Lung microvascular endothelial cell (primary cell): Measurements from ENCODE around the gene PLA2G4B. TPM values are rescaled to one million over a fixed set of nuclear protein-coding genes. Genes with fewer than 3 reads are reported as not detected.

Experiments used
- total RNA-seq: library from RNA; depleted of rRNA; stranded (reverse); fragments of >200 nt; gene quantifications from 2 replicates; pipeline ENCODE4 v1.2.1, GENCODE V29; 2014

PLA2G4B gene
- total RNA-seq, 1 donor from 2014 or later: 0.20 TPM

Other genes starting within 250 kb of the PLA2G4B start
- 15.3 and 31.3 TPM in 2 replicates for gene MGA, start 178.4 kb upstream of the PLA2G4B start, total RNA-seq
- 7.1 and 8.5 TPM in 2 replicates for gene MAPKBP1, start 64.4 kb upstream of the PLA2G4B start, total RNA-seq
- 1.7 and 1.8 TPM in 2 replicates for gene JMJD7, start 10.8 kb upstream of the PLA2G4B start, total RNA-seq
- 2.2 and 2.6 TPM in 2 replicates for gene SPTBN5, start 55.2 kb downstream of the PLA2G4B start, total RNA-seq
- 54.6 and 71.7 TPM in 2 replicates for gene EHD4, start 133.7 kb downstream of the PLA2G4B start, total RNA-seq
- gene PLA2G4E, start 182.2 kb downstream of the PLA2G4B start, total RNA-seq: not detected in 2 replicates